ENCODE data around the gene MTHFS. TPM values are rescaled to one million over a fixed set of nuclear protein-coding genes. Genes with fewer than 3 reads are reported as not detected.
"Not testable (repeated sequence)": the region's sequence is repeated elsewhere in the genome, so short reads cannot be mapped to it uniquely, and the experiment has no call there.

MTHFS gene
- total RNA-seq, 2 donors from 2014 or later: 20.0 to 22.0 TPM

- intact Hi-C loops (cut with DNase I, micrococcal nuclease): no loop called here
- ATAC-seq: no peak
Observed at GRCh38 chr15:79919090-79919748, 22.4 kb upstream of the MTHFS start.

GRCh38 chr15:79918278-79918677 is 21.5 kb upstream of the MTHFS start:
- no peak for DNase-seq
- intact Hi-C loops (cut with DNase I, micrococcal nuclease): no loop called here
- ATAC-seq: no peak

More at GRCh38 chr15:79919090-79919748, 22.4 kb upstream of the MTHFS start:
- no peak for DNase-seq

GRCh38 chr15:79916502-79917132 is 19.8 kb upstream of the MTHFS start:
- ATAC-seq: no peak
- intact Hi-C loops (cut with DNase I, micrococcal nuclease): no loop called here
- DNase-seq: no peak

- DNase-seq; ATAC-seq; intact Hi-C loops (cut with DNase I, micrococcal nuclease): not testable (repeated sequence)
Observed at GRCh38 chr15:79915776-79916501, 19.1 kb upstream of the MTHFS start.

- ATAC-seq (no peak), DNase-seq (no peak)
- intact Hi-C loops (cut with DNase I, micrococcal nuclease): no loop called here
Observed at GRCh38 chr15:79914728-79915127, 17.9 kb upstream of the MTHFS start.

GRCh38 chr15:79909556-79910335 is 12.9 kb upstream of the MTHFS start:
- DNase-seq; intact Hi-C loops (cut with DNase I, micrococcal nuclease): not testable (repeated sequence)
- peak; percentile 23 for ATAC-seq

GRCh38 chr15:79904271-79904670 is 7.5 kb upstream of the MTHFS start:
- ATAC-seq (no peak), DNase-seq (no peak)
- intact Hi-C loops (cut with DNase I, micrococcal nuclease): no loop called here

GRCh38 chr15:79903626-79904025 is 6.8 kb upstream of the MTHFS start:
- ATAC-seq (no peak), DNase-seq (no peak)
- intact Hi-C loops (cut with DNase I, micrococcal nuclease): no loop called here

GRCh38 chr15:79903144-79903543 is 6.3 kb upstream of the MTHFS start:
- ATAC-seq (no peak), DNase-seq (no peak)
- intact Hi-C loops (cut with DNase I, micrococcal nuclease): no loop called here

- DNase-seq (no peak), ATAC-seq (peak; percentile 65)
- intact Hi-C loops (cut with DNase I, micrococcal nuclease): no loop called here
Observed at GRCh38 chr15:79901958-79902357, 5.1 kb upstream of the MTHFS start.

- intact Hi-C loops (cut with DNase I, micrococcal nuclease); ATAC-seq; DNase-seq: not testable (repeated sequence)
Observed at GRCh38 chr15:79900818-79901378, 4.1 kb upstream of the MTHFS start.

- no peak for ATAC-seq
- intact Hi-C loops (cut with DNase I, micrococcal nuclease): no loop called here
Observed at GRCh38 chr15:79900087-79900486, 3.3 kb upstream of the MTHFS start.

GRCh38 chr15:79898786-79899185 is 2.0 kb upstream of the MTHFS start:
- intact Hi-C loops (cut with DNase I, micrococcal nuclease); DNase-seq; ATAC-seq: not testable (repeated sequence)

More at GRCh38 chr15:79900087-79900486, 3.3 kb upstream of the MTHFS start:
- no peak for DNase-seq

GRCh38 chr15:79898369-79898768 is 1.6 kb upstream of the MTHFS start:
- ATAC-seq (no peak), DNase-seq (no peak)
- intact Hi-C loops (cut with DNase I, micrococcal nuclease): no loop called here

GRCh38 chr15:79897701-79898113 is 893 bp upstream of the MTHFS start:
- intact Hi-C loops (cut with DNase I, micrococcal nuclease): no loop called here
- ATAC-seq (no peak), DNase-seq (no peak)

- intact Hi-C loops (cut with DNase I, micrococcal nuclease): no loop called here
Observed at GRCh38 chr15:79897380-79897678, 515 bp upstream of the MTHFS start.

GRCh38 chr15:79896131-79896633 is 632 bp downstream of the MTHFS start:
- intact Hi-C loops (cut with DNase I, micrococcal nuclease): no loop called here
- no peak for DNase-seq
- peak; percentile 35 for ATAC-seq

More at GRCh38 chr15:79897380-79897678, 515 bp upstream of the MTHFS start:
- DNase-seq (no peak), ATAC-seq (peak; percentile 25)

- intact Hi-C loops (cut with DNase I, micrococcal nuclease): no loop called here
- DNase-seq (no peak), ATAC-seq (no peak)
Observed at GRCh38 chr15:79887054-79887930, 9.5 kb downstream of the MTHFS start.

All from left colon (tissue), 2 donors.